Measurements from ENCODE around the gene PRND.
"Not testable (repeated sequence)": the region's sequence is repeated elsewhere in the genome, so short reads cannot be mapped to it uniquely, and the experiment has no call there.

The PRND gene

DNA sequence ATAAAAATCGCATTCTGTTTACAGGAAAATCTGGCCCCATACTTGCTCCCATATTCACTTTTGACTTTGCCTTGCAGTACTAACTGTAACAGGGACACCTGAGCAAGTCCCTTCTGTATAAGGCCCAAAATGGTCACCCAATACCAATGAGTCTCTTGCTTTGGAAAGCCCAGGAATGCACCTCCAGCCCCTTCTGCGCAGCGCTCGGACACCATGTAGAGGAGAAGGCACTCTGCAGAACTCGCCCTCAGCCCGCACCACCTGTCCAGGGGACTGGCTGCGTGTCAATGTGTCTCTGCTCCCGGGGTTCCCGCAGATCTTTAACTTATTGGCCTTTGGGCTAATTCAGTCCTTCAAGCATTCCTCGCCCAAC is 746 bp upstream of the PRND start:
- H3F3A ChIP-seq (ENCODE audit: insufficient read depth, low read length), result peaks cover 12% of the 10 kb centered on the region
- H3K9me3 ChIP-seq (replicated peaks; ENCODE audit: insufficient read depth, low read length), result no peaks in the 10 kb centered on the region
- H3K79me2 ChIP-seq (ENCODE audit: low read length), result no peaks in the 10 kb centered on the region
- no peaks in the 10 kb centered on the region for H3K9me2 ChIP-seq (replicated peaks; ENCODE audit: insufficient read depth, low read length)
- no peaks in the 10 kb centered on the region for H4K20me1 ChIP-seq (ENCODE audit: insufficient read depth, low read length)
- no peaks in the 10 kb centered on the region for H3K36me3 ChIP-seq (replicated peaks; ENCODE audit: insufficient read depth, low read length)
- peak overlapping the region; percentile 60 for H3K4me2 ChIP-seq (ENCODE audit: low read depth, low read length)
- no peak for DNase-seq
- peak overlapping the region; percentile 38; the same call in 1 of the 2 replicates for H3K9ac ChIP-seq (ENCODE audit: low read length)
- H3K4me3 ChIP-seq (ENCODE audit: low read length), result peak overlapping the region; percentile 27; the same call in 1 of the 2 replicates
- peaks cover 20% of the 10 kb centered on the region for H3K4me1 ChIP-seq (ENCODE audit: low read length)
- TF ChIP-seq, protein P1, sequence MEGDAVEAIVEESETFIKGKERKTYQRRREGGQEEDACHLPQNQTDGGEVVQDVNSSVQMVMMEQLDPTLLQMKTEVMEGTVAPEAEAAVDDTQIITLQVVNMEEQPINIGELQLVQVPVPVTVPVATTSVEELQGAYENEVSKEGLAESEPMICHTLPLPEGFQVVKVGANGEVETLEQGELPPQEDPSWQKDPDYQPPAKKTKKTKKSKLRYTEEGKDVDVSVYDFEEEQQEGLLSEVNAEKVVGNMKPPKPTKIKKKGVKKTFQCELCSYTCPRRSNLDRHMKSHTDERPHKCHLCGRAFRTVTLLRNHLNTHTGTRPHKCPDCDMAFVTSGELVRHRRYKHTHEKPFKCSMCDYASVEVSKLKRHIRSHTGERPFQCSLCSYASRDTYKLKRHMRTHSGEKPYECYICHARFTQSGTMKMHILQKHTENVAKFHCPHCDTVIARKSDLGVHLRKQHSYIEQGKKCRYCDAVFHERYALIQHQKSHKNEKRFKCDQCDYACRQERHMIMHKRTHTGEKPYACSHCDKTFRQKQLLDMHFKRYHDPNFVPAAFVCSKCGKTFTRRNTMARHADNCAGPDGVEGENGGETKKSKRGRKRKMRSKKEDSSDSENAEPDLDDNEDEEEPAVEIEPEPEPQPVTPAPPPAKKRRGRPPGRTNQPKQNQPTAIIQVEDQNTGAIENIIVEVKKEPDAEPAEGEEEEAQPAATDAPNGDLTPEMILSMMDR (IDR thresholded peaks at IDR 0.05; ENCODE audit: low read length), result no peak
- TF ChIP-seq EZH2phosphoT487 (IDR thresholded peaks at IDR 0.05; ENCODE audit: low read length), result no peak
- no peak for TF ChIP-seq EZH2 (optimal IDR thresholded peaks at IDR 0.05; ENCODE audit: low read depth, low read length)
- no peaks in the 10 kb centered on the region for H3K27me3 ChIP-seq (replicated peaks; ENCODE audit: insufficient read depth, low read length)
- H3K27ac ChIP-seq (ENCODE audit: low read length), result peak overlapping the region; percentile 97; the same call in 1 of the 2 replicates
- H2AFZ ChIP-seq (ENCODE audit: low read length), result peak overlapping the region; percentile 90

DNA sequence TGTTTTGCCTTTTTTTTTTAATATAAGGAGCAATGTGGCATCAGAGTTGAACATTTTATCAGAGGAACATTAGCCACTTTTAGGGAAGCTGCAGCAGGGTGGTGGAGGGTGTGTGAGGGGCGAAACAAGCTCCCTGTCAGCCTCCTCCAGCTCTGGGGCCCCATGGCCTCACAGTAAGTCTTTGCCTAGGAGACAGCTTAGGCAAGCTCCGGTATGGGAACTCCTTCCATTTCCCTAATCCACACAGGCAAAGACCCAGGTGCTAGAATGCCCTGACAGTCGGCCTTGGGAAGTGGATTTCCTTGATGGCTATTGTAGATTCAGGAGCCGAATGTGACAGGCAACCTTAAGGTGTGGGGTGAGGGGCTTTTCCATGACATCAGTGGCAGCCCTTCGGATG is 862 bp downstream of the PRND start:
- H2AFZ ChIP-seq (ENCODE audit: low read length), result no peak overlapping the region

DNA sequence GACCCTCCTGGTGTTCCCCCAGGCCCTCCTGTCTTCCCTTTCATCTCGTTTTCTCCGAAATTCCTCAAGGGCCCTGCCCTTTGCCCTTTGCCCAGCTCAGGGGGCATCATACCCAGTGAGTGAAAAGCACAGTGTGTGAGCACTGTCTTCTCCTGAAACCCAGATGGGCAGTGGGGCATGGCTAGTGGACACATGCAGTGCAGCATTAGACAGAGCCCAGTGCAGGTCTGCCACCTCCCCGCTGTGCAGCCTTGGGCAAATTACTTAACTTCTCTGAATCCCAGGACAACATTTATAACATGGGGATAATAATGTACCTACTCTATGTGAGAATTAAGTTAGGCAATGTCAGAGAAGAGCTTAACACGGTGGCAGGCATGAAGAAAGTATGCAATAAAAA is 1.3 kb downstream of the PRND start:
- no peaks in the 10 kb centered on the region for H3K79me2 ChIP-seq (ENCODE audit: low read length)
- no peak overlapping the region for H3K4me3 ChIP-seq (ENCODE audit: low read length)
- no peak for DNase-seq
- no peak overlapping the region for H2AFZ ChIP-seq (ENCODE audit: low read length)
- no peaks in the 10 kb centered on the region for H3K36me3 ChIP-seq (replicated peaks; ENCODE audit: insufficient read depth, low read length)
- no peaks in the 10 kb centered on the region for H3K9me3 ChIP-seq (replicated peaks; ENCODE audit: insufficient read depth, low read length)
- H3K27me3 ChIP-seq (replicated peaks; ENCODE audit: insufficient read depth, low read length), result no peaks in the 10 kb centered on the region
- peaks cover 12% of the 10 kb centered on the region for H3F3A ChIP-seq (ENCODE audit: insufficient read depth, low read length)
- H3K4me1 ChIP-seq (ENCODE audit: low read length), result peaks cover 27% of the 10 kb centered on the region
- no peak overlapping the region for H3K9ac ChIP-seq (ENCODE audit: low read length)
- no peaks in the 10 kb centered on the region for H4K20me1 ChIP-seq (ENCODE audit: insufficient read depth, low read length)
- TF ChIP-seq EZH2phosphoT487 (IDR thresholded peaks at IDR 0.05; ENCODE audit: low read length) (no peak), EZH2 (optimal IDR thresholded peaks at IDR 0.05; ENCODE audit: low read depth, low read length) (no peak)
- TF ChIP-seq, protein P1 (IDR thresholded peaks at IDR 0.05; ENCODE audit: low read length), result no peak
- H3K9me2 ChIP-seq (replicated peaks; ENCODE audit: insufficient read depth, low read length), result no peaks in the 10 kb centered on the region
- no peak overlapping the region for H3K4me2 ChIP-seq (ENCODE audit: low read depth, low read length)
- no peak overlapping the region for H3K27ac ChIP-seq (ENCODE audit: low read length)

More for the DNA sequence above, 862 bp downstream of the PRND start:
- no peak overlapping the region for H3K9ac ChIP-seq (ENCODE audit: low read length)
- H3K79me2 ChIP-seq (ENCODE audit: low read length), result no peaks in the 10 kb centered on the region
- no peaks in the 10 kb centered on the region for H4K20me1 ChIP-seq (ENCODE audit: insufficient read depth, low read length)
- TF ChIP-seq EZH2 (optimal IDR thresholded peaks at IDR 0.05; ENCODE audit: low read depth, low read length) (no peak), EZH2phosphoT487 (IDR thresholded peaks at IDR 0.05; ENCODE audit: low read length) (no peak)
- TF ChIP-seq, protein P1 (IDR thresholded peaks at IDR 0.05; ENCODE audit: low read length), result no peak
- H3K27me3 ChIP-seq (replicated peaks; ENCODE audit: insufficient read depth, low read length), result no peaks in the 10 kb centered on the region
- H3K9me3 ChIP-seq (replicated peaks; ENCODE audit: insufficient read depth, low read length), result no peaks in the 10 kb centered on the region
- no peak overlapping the region for H3K27ac ChIP-seq (ENCODE audit: low read length)
- no peaks in the 10 kb centered on the region for H3K36me3 ChIP-seq (replicated peaks; ENCODE audit: insufficient read depth, low read length)
- H3F3A ChIP-seq (ENCODE audit: insufficient read depth, low read length), result peaks cover 12% of the 10 kb centered on the region
- no peak overlapping the region for H3K4me2 ChIP-seq (ENCODE audit: low read depth, low read length)
- H3K4me3 ChIP-seq (ENCODE audit: low read length), result no peak overlapping the region
- peaks cover 27% of the 10 kb centered on the region for H3K4me1 ChIP-seq (ENCODE audit: low read length)
- no peak for DNase-seq
- no peaks in the 10 kb centered on the region for H3K9me2 ChIP-seq (replicated peaks; ENCODE audit: insufficient read depth, low read length)

DNA sequence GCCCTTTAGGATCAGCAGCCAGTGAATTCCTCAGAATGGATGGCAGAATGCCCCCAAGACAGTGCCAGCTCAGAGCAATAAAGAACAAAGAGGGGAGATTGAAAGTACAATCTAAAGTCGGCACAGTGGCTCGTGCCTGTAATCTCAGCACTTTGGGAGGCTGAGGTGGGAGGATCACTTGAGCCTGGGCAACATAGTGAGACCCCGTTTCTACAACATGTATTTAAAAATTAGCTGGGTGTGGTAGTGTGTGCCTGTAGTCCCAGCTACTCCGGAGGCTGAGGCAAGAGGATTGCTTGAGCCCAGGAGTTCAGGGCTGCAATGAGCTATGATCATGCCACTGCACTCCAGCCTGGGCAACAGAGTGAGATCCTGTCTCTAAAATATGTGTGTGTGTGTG is 1.8 kb downstream of the PRND start:
- not testable (repeated sequence) for H3K9me3 ChIP-seq (replicated peaks; ENCODE audit: insufficient read depth, low read length); H3K27me3 ChIP-seq (replicated peaks; ENCODE audit: insufficient read depth, low read length); H3K9ac ChIP-seq (ENCODE audit: low read length); H3K36me3 ChIP-seq (replicated peaks; ENCODE audit: insufficient read depth, low read length); H3K27ac ChIP-seq (ENCODE audit: low read length); H3K79me2 ChIP-seq (ENCODE audit: low read length); H3K4me2 ChIP-seq (ENCODE audit: low read depth, low read length); H4K20me1 ChIP-seq (ENCODE audit: insufficient read depth, low read length); H2AFZ ChIP-seq (ENCODE audit: low read length); H3K9me2 ChIP-seq (replicated peaks; ENCODE audit: insufficient read depth, low read length); DNase-seq; H3K4me3 ChIP-seq (ENCODE audit: low read length)
- Histone ChIP-seq H3K4me1 (ENCODE audit: low read length) (peaks cover 27% of the 10 kb centered on the region), H3F3A (ENCODE audit: insufficient read depth, low read length) (peaks cover 12% of the 10 kb centered on the region)

All from MM.1S (cell line).